Activated T-cell treated with anti-CD3 and anti-CD28 coated beads, Interleukin-2, amount 50 U/mL, for 72 hours (primary cell): ENCODE data around the gene WDR46. TPM values are rescaled to one million over a fixed set of nuclear protein-coding genes. Genes with fewer than 3 reads are reported as not detected.
"Not testable (repeated sequence)": the region's sequence is repeated elsewhere in the genome, so short reads cannot be mapped to it uniquely, and the experiment has no call there.

ENCODE experiments used
- ATAC-seq, 2 donors: fragments of 150-1000 bp; cut with Tn5 transposase; replicated peaks in 1 of 2; 2 replicates each; pipeline ENCODE4 v1.10.0; 2021; ENCODE audit warnings: moderate library complexity in 2 of 2, mild to moderate bottlenecking in 1 of 2
- DNase-seq, 2 donors: peaks; one replicate each; pipeline ENCODE4 v3.0.0; 2021 to 2022; ENCODE audit warnings: mixed read lengths in 1 of 2
- H3K27ac Mint-ChIP-seq: one replicate; pipeline ENCODE4 v1.8.0; 2022; ENCODE audit warnings: mild to moderate bottlenecking, moderate library complexity, mixed read lengths
- H3K27me3 Mint-ChIP-seq: one replicate; pipeline ENCODE4 v1.8.0; 2022; ENCODE audit warnings: low read depth, mixed read lengths
- H3K36me3 Mint-ChIP-seq, 2 donors: one replicate each; pipeline ENCODE4 v1.8.0; 2022; ENCODE audit warnings: mixed read lengths in 2 of 2, mild to moderate bottlenecking in 1 of 2; ENCODE audit not compliant: insufficient read depth in 2 of 2
- H3K4me1 Mint-ChIP-seq: one replicate; pipeline ENCODE4 v1.8.0; 2022; ENCODE audit warnings: low read depth, mixed read lengths
- H3K4me3 Mint-ChIP-seq, 2 donors: one replicate each; pipeline ENCODE4 v1.8.0; 2022; ENCODE audit warnings: mild to moderate bottlenecking in 2 of 2, mixed read lengths in 2 of 2, moderate library complexity in 2 of 2
- H3K9me3 Mint-ChIP-seq, 2 donors: one replicate each; pipeline ENCODE4 v1.8.0; 2022; ENCODE audit warnings: mixed read lengths in 2 of 2
- total RNA-seq, 2 donors: library from RNA; stranded (reverse); gene quantifications; one replicate each; pipeline ENCODE4 v1.2.3, GENCODE V29; 2022

Gene WDR46
- total RNA-seq, 2 donors from 2014 or later = 46.6 to 54.0 TPM

GRCh38 chr6:33276864-33277662 lies 12.0 kb downstream of the WDR46 start, which contains the start of gene B3GALT4:
Gene B3GALT4, plus strand, starts transcription at chr6:33277123. Its CDS starts 297 bp downstream, at chr6:33277420.
- DNase-seq (peak; percentile 86 to 87), ATAC-seq (peak; percentile 77 to 80)
- Mint-ChIP-seq H3K4me3 (peak within 1 kb of the TSS; percentile 94 to 98), H3K27ac (peak within 1 kb of the TSS; percentile 98), H3K4me1 (peaks cover 65% of the 10 kb centered on the region), H3K27me3 (no peaks in the 10 kb centered on the region), H3K36me3 (peaks cover 21 to 41% of the 10 kb centered on the region in 2 donors), H3K9me3 (no peaks in the 10 kb centered on the region)

GRCh38 chr6:33276581-33276863 lies 12.5 kb downstream of the WDR46 start:
- Mint-ChIP-seq H3K36me3 (peaks cover 26 to 46% of the 10 kb centered on the region in 2 donors), H3K27ac (peak overlapping the region; percentile 79), H3K4me1 (peaks cover 67% of the 10 kb centered on the region), H3K4me3 (peak overlapping the region; percentile 94 to 98), H3K27me3 (no peaks in the 10 kb centered on the region), H3K9me3 (no peaks in the 10 kb centered on the region)
- no peak for ATAC-seq
- DNase-seq = no peak

GRCh38 chr6:33275795-33276580 lies 13.1 kb downstream of the WDR46 start:
- DNase-seq, H3K9me3 Mint-ChIP-seq, ATAC-seq, H3K27me3 Mint-ChIP-seq: not testable (repeated sequence)
- H3K27ac Mint-ChIP-seq = peak overlapping the region; percentile 98
- peak overlapping the region; percentile 94 to 98 for H3K4me3 Mint-ChIP-seq
- H3K36me3 Mint-ChIP-seq = peaks cover 26 to 49% of the 10 kb centered on the region in 2 donors
- H3K4me1 Mint-ChIP-seq = peaks cover 67% of the 10 kb centered on the region

DNA sequence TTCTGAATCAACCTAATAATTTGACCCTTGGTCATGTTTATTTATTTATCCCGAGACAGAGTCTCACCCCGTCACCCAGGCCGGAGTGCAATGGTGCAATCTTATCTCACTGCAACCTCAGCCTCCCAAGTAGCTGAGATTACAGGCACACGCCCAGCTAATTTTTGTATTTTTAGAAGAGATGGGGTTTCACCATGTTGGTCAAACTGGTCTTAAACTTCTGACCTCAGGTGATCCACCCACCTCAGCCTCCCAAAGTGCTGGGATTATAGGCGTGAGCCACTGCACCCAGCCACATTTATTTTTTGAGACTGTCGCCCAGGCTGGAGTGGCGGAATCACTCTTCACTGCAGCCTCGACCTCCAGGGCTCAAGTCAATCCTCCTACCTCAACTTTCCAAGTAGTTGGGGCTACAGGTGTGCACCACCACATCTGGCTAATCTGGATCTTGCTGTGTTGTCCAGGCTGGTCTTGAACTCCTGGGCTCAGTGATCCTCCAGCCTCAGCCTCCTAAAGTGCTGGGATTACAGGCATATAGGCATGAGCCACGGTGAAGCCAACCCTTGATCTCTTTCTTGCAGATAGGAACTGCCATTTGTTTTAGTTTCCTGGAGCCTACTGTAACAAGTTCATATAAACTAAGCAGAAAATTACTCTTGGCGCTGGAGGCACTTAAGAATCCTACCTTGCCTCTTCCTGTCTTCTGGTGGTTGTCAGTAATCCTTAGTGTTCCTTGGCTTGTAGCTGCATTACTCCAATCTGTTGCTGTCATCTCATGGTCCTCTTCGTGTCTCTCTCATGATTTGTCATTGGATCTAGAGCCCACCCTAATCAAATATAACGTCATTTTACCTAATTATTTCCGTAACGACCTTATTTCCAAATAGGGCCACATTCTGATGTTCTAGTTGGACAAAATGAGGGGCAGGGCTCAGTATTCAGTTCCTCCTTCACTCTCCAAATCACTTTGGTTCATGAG lies 14.8 kb downstream of the WDR46 start:
- no peak for DNase-seq
- Mint-ChIP-seq H3K27me3 (no peaks in the 10 kb centered on the region), H3K9me3 (no peaks in the 10 kb centered on the region), H3K36me3 (peaks cover 28 to 49% of the 10 kb centered on the region in 2 donors), H3K4me1 (peaks cover 81% of the 10 kb centered on the region), H3K27ac (peak overlapping the region; percentile 98), H3K4me3 (peak overlapping the region; percentile 94 to 98)
- ATAC-seq = no peak

DNA sequence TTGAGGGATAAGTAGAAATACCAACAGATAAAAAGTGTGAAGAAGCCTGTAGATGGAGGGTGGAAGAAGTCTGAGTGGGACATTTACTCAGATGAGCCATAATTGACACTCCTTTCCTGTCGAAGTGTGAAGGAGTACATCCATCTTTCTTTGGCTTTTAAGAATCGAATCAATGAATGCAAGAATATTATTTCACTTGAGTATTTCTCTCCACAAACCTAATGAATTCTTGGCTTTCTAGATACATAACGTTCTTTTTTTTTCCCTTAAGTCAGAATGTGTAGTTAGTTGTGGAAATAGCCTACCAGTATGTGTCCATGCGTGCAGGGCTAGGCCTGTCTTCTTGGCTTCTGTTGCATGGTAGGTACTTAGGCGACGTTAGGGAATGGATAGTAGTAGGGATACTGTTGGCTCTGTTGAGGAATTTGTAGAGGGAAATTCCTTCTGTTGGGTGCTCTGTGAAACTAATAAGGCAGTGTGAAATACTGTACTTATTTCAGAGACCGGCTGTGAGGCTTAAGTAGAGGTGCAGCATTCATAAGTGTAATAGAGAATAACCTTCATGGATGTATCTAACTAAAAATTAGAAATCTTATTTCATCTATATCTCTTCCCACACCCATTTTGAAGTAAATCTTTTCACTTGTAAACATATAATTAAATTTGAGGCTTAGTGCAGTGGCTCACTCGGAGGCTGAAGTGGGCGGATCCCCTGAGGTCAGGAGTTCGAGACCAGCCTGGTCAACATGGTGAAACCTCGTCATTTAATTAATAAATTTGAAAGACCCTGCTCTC lies 15.7 kb downstream of the WDR46 start:
- H3K36me3 Mint-ChIP-seq = peaks cover 28 to 49% of the 10 kb centered on the region in 2 donors
- H3K4me1 Mint-ChIP-seq = peaks cover 74% of the 10 kb centered on the region
- ATAC-seq = no peak
- peak overlapping the region; percentile 94 to 98 for H3K4me3 Mint-ChIP-seq
- H3K27me3 Mint-ChIP-seq = no peaks in the 10 kb centered on the region
- peak overlapping the region; percentile 98 for H3K27ac Mint-ChIP-seq
- DNase-seq = no peak
- no peaks in the 10 kb centered on the region for H3K9me3 Mint-ChIP-seq

DNA sequence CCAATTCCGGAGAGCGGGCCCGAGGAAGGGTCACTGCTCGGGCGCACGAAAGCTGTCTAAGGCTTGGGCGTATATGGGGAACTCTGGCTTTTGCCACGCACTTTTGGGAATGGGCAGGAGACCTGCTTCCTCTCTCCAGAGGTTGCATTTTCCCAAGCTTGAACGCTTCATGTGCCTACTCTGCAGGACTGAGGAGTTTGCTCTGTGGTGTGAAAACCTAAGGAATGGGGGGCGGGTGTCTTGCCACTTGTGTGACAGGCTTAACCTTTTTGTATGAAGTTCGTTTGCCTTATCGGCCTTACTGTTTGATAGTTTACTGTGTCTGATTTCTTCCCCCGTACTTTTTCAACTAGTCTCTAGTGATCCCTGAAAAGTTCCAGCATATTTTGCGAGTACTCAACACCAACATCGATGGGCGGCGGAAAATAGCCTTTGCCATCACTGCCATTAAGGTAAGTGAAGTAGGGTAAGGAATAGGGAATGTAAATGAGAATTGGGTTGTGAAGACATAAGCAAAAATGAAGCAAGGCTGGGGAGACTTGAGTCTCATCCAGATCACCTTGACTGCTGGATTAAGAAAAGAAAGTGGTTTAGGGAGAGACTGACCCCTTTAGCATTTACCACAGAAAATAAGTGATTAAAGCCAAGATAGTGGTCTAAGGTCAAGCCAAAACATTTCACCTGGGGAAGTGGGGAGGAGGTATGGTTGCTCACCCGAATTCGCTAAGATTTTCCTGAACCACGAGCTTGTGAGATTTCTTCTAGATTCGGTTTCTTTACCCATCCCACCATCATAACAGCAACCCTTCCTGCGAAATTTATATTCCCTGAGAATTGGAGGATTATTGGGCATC lies 16.5 kb downstream of the WDR46 start:
- DNase-seq (no peak), ATAC-seq (peak; percentile 2 to 4)
- H3K9me3 Mint-ChIP-seq = no peaks in the 10 kb centered on the region
- peak overlapping the region; percentile 98 for H3K27ac Mint-ChIP-seq
- H3K4me1 Mint-ChIP-seq = peaks cover 66% of the 10 kb centered on the region
- peaks cover 28 to 55% of the 10 kb centered on the region in 2 donors for H3K36me3 Mint-ChIP-seq
- peak overlapping the region; percentile 94 to 98 for H3K4me3 Mint-ChIP-seq
- no peaks in the 10 kb centered on the region for H3K27me3 Mint-ChIP-seq

GRCh38 chr6:33271468-33272274 lies 17.4 kb downstream of the WDR46 start, which contains the start of the genes RPS18 and VPS52:
Gene RPS18, plus strand, starts transcription at chr6:33272075. Its CDS starts 45 bp downstream, at chr6:33272120.
Gene VPS52, minus strand, starts transcription at chr6:33271876. Its CDS starts 201 bp downstream, at chr6:33271675.
- Mint-ChIP-seq H3K4me3 (peak within 1 kb of the TSS; percentile 94 to 98), H3K9me3 (no peaks in the 10 kb centered on the region), H3K4me1 (peaks cover 61% of the 10 kb centered on the region), H3K27me3 (no peaks in the 10 kb centered on the region), H3K36me3 (peaks cover 28 to 54% of the 10 kb centered on the region in 2 donors), H3K27ac (peak within 1 kb of the TSS; percentile 98)
- ATAC-seq = peak; percentile 91 to 93
- DNase-seq = peak; percentile 91 to 94

DNA sequence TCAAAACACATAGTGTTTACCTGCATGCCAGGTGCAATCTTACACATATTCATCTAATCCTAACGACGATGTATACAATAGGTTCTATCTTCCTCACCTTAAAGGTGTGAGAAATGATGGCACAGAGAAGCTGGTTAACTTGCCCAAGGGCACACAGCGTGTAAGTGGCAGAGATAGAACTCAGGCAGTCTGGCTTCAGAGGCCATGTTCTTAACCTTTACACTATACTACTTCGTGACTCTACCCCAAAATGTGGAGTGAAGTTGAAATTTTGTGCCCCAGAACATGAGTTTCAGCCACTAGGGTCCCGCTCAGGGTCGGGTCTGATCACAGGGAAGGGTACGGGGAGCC lies 17.9 kb downstream of the WDR46 start:
- H3K9me3 Mint-ChIP-seq = no peaks in the 10 kb centered on the region
- ATAC-seq (no peak), DNase-seq (no peak)
- peak overlapping the region; percentile 98 for H3K27ac Mint-ChIP-seq
- H3K27me3 Mint-ChIP-seq = no peaks in the 10 kb centered on the region
- H3K4me3 Mint-ChIP-seq = peak overlapping the region; percentile 94 to 98
- H3K4me1 Mint-ChIP-seq = peaks cover 55% of the 10 kb centered on the region
- H3K36me3 Mint-ChIP-seq = peaks cover 28 to 54% of the 10 kb centered on the region in 2 donors

DNA sequence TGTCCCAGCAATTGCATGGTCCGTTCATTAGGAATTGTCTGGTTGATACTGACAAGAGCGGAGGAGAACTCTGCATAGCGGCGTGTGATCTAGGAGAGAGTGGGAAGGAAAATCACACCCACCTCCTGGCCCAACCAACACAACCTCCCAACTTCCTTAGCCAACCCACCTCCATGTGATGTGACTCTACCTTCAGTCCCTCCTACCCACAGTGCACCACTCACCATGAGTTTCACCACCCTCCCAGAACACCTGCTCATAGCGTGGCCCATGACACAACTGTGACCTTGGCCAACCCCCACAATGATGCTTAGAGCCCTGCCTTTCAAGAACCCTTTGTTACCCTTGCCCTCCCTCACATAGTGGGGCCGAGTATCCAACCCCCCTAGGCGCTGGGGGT lies 25.0 kb downstream of the WDR46 start:
- no peak for ATAC-seq
- no peak overlapping the region for H3K4me3 Mint-ChIP-seq
- H3K4me1 Mint-ChIP-seq = no peaks in the 10 kb centered on the region
- no peaks in the 10 kb centered on the region for H3K9me3 Mint-ChIP-seq
- H3K36me3 Mint-ChIP-seq = peaks cover 2 to 33% of the 10 kb centered on the region in 2 donors
- H3K27me3 Mint-ChIP-seq = no peaks in the 10 kb centered on the region
- no peak for DNase-seq
- no peak overlapping the region for H3K27ac Mint-ChIP-seq

GRCh38 chr6:33262490-33262889 lies 26.5 kb downstream of the WDR46 start:
- H3K4me3 Mint-ChIP-seq, H3K27ac Mint-ChIP-seq, H3K27me3 Mint-ChIP-seq, H3K4me1 Mint-ChIP-seq, ATAC-seq, DNase-seq, H3K9me3 Mint-ChIP-seq: not testable (repeated sequence)
- H3K36me3 Mint-ChIP-seq = peaks cover 2 to 27% of the 10 kb centered on the region in 2 donors

DNA sequence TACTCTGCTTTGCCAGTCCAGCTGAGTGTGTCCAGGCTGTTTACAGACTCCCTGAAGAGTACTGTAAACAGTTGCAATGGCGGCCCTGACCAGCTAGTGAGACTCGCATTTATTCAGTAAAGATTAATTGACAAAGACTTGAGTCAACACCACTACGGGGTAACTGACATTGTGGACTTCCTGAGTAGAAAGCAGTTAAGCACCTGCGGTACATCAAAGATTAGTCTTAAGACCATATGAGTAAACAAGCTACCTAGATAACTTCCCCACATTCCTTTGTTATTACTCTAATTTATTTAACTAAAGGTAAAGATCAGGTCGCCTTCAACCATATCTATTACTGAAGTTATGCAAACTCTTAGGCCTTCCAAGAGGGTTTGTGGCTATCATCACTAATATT lies 30.0 kb downstream of the WDR46 start:
- H3K27ac Mint-ChIP-seq = no peak overlapping the region
- ATAC-seq = no peak
- H3K4me1 Mint-ChIP-seq = no peaks in the 10 kb centered on the region
- H3K36me3 Mint-ChIP-seq = peaks cover 2 to 21% of the 10 kb centered on the region in 2 donors
- H3K9me3 Mint-ChIP-seq = no peaks in the 10 kb centered on the region
- no peak overlapping the region for H3K4me3 Mint-ChIP-seq
- H3K27me3 Mint-ChIP-seq = no peaks in the 10 kb centered on the region
- DNase-seq = no peak
